Stimulated activated CD8-positive, alpha-beta memory T cell treated with anti-CD3 and anti-CD28 coated beads, Interleukin-4, amount 100 ng/mL, for 4 hours (primary cell): Measurements from ENCODE around the gene PPP4R2.
"Not testable (repeated sequence)": the region's sequence is repeated elsewhere in the genome, so short reads cannot be mapped to it uniquely, and the experiment has no call there.

Experiments
- DNase-seq, 2 donors: peaks; one replicate each; pipeline ENCODE4 v3.0.0-alpha.2; 2020; ENCODE audit warnings: low read depth in 2 of 2, low spot score in 1 of 2

The PPP4R2 gene

GRCh38 chr3:73024836-73025235 is 28.2 kb downstream of the PPP4R2 start:
- no peak for DNase-seq

- no peak for DNase-seq
These were observed 29.6 kb downstream of the PPP4R2 start for GRCh38 chr3:73026111-73026759.

- DNase-seq, result no peak
These were observed 30.1 kb downstream of the PPP4R2 start for GRCh38 chr3:73026760-73027113.

DNA sequence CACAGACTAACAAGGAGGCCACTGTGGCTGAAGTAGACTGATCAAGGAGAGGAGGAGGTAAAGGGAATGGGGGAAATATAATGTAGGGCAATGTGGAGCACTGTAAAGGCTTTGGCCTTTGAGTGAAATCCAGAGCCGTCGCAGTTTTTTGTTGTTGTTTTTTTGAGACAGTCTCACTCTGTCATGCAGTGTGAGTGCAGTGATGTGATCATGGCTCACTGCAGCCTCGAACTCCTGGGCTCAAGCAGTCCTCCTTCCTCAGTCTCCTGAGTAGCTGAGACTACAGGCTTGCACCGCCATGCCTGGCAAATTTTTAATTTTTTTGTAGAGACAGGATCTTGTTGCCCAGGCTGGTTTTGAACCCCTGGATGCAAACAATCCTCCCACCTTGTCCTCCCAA is 32.2 kb downstream of the PPP4R2 start:
- DNase-seq, result no peak

DNA sequence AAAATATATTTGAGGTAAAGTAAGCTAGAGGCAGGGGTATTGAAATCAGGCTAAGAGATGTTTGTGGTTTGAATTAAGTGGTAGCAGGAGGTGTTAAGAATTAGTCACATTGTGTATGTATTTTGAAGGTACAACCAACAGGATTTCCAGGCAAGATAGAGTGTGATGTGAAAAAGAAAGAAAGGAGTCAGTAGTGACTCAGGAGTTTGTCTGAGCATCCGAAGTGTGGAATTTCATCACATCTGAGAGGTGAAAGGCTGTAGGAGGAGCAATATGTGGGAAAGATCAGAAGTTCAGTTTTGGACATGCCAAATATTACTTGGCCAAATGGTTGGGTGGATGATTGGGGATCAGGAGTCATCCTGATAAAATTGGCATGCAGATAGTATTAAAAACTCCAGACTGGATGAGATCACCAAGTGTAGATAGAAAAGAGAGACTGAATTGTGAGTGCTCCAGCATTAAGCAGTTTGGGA is 32.7 kb downstream of the PPP4R2 start:
- DNase-seq, result no peak

- DNase-seq, result no peak
These were observed 33.5 kb downstream of the PPP4R2 start for GRCh38 chr3:73030073-73030597.

DNA sequence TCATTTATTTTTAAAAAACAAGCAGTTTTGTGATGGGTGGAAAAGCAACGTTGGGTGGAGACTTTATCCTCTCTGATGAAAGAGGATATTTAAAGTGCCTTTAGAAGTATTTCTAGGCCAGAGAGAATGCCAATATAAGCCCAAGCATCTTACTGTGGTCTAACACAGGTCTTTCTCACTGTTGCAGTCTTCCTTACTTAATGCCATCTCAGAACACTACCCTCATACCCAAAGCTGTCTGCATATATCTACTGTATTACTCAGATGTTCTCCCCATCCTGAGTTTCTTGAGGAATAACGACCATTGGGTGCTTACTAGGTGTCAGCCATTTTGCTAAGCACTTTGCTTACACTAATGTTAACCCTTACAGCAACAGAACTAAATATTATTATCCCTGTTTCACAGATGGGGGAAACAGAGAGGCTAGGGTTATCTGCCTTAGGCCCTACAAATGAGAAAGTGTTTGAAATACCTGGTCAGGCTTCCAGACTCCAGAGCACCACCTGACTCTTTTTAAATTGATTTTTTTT is 35.0 kb downstream of the PPP4R2 start:
- no peak for DNase-seq

DNA sequence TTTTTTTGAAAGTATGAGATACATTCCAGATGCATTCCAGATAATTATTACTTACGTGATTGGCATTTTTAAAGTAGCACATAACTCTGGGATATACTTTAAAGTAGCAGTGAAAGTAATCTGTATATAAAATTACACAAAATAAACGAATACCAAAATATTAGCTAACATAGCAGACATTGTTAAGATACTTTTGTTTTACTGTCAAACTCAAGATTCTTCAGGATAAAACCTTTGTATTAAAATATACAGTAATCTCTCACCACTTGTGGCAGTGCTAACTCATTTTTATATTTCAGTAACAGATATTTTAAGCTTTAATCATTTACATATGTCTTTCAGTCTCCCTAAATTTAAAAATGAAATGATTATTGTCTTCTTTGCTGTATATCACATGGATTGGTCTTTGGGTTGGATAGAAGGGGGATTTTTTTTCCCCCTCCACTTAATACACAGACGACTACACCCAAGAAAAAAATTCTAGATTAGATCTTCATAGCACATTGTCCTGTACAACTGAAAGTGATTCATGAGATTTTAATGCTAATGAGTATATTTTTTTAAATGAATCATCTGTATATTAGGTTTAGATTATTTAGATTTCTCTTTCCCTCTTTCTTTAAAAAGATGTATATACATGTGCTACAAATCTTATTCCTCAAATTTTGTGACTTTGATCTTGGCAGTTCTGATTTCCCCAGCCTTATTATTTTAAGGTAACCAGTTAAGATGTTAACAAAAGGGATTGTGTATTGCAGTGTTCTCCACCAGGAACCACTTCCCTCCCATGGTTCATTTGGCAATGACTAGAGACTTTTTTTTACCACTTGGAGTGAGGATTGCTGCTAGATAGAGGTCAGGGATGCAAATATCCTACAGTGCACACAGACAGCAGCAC is 40.3 kb downstream of the PPP4R2 start:
- DNase-seq, result no peak

DNA sequence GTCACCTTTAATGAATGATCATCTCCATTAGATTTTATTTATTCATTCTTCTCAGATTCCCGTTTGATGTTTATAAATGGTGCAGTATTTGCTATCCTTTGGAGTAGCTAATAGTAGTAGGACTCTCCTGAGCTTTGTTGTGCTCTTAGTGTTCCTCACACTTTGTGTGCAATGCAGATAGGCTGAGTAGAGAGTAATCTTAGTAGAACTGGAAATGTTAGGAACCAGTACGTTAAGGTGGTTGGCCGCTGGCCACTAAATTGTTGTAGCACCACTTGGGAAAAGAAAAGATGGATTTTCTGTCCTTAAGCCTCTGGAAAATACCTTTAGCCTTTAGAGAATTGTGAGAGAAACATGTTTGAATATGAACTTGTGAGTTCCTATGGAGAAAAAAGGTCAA is 44.9 kb downstream of the PPP4R2 start:
- DNase-seq, result no peak

DNA sequence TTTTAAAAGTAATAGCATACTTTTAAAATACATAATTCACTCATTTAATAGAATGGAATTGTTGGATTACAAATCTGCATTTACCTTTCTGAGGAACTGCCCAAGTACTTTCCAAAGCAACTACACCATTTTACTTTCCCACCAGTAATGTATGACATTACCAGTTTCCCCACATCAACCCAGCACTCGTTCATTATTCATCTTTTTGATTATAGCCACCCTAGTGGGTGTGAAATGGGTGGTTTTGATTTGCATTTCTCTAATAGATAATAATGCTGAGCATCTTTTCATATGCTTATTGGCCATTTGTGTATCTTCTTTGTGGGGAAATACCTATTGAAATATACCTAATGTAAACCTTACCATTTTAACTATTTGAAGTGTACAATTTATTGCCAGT is 46.8 kb downstream of the PPP4R2 start:
- DNase-seq, result no peak

GRCh38 chr3:73045391-73045790 is 48.8 kb downstream of the PPP4R2 start:
- DNase-seq, result no peak

- DNase-seq, result no peak
These were observed 49.6 kb downstream of the PPP4R2 start for GRCh38 chr3:73046195-73046594.

- DNase-seq, result no peak
These were observed 52.7 kb downstream of the PPP4R2 start for GRCh38 chr3:73049319-73049718.

DNA sequence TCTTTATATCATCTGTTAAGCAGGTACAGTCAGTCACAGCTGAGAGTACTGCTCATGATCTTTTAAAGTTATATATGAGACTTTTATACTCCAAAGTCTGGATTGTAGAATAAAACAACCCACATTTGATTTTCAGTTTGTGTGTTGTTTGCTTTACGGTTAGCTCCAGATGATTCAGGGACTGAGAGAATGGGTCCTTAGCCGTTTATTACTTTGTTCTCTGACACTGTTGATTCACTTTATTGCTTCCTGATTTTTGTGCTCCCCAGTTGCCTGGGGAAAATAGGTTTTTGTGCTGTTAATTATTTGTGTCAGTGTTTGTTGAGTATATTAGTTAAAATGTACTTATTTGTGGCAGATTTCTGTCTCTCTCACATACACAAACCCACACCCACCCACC is 56.2 kb downstream of the PPP4R2 start:
- DNase-seq, result no peak

GRCh38 chr3:73055583-73055982 is 59.0 kb downstream of the PPP4R2 start:
- no peak for DNase-seq

GRCh38 chr3:73056014-73056844 is 59.6 kb downstream of the PPP4R2 start:
- no peak for DNase-seq

GRCh38 chr3:73056845-73057150 is 60.2 kb downstream of the PPP4R2 start:
- DNase-seq, result no peak

DNA sequence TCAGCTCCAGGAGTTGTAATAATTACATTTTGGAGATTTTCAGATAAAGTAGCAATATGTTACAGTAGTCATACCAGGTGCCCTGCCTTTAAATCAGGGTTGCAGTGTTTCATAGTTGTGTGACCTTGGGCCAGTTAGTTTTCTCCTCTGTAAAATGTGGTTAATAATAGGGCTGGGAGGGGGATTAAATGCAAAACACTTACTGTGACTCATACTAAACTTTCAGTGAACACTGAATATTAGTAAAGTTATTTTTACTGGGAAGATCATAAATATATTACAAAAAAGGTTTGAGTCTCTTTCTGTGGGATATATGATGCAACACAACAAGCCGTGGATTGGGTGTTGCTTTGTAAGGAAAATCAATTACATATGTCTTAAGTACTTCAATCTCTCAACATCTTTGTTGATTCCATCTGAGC is 63.7 kb downstream of the PPP4R2 start:
- DNase-seq, result no peak

- DNase-seq, result no peak
These were observed 64.8 kb downstream of the PPP4R2 start, which contains the start of gene EBLN2 for GRCh38 chr3:73061416-73061815. TSS of gene EBLN2 (plus strand) at chr3:73061659. CDS start at chr3:73062082, 423 bp downstream.

- DNase-seq, result not testable (repeated sequence)
These were observed 69.6 kb downstream of the PPP4R2 start for GRCh38 chr3:73066243-73066642.

DNA sequence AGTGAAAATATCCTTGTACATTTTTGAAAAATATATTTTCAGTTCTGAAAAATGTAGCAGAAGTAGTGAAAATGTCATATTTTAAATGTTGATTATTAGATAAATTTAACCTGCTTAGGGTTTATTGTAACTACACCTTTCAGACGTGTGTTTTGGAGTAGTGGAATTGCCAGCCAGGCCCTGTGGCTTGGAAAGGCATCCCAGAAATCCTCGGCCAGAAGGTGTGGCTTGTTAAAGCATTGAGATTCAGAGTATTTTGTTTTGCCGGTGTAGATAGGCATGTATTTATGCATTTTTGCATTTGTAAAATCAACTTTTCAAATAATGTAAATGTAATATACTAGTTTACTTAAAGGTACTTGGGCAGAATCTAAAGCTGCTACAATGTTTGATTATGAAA is 71.8 kb downstream of the PPP4R2 start:
- DNase-seq, result no peak
